Esophagus squamous epithelium (tissue), 4 donors: ENCODE data around the gene SPECC1L.

Experiments used
- CTCF ChIP-seq, 6 experiments: fragments of 450-650 bp in 4 of 6; fragments of 200-600 bp in 2 of 6; sonication (generic) in 2 of 6; IDR thresholded peaks; one replicate each; pipeline ENCODE4 v1.5.1; 2016 to 2019; ENCODE audit warnings: antibody characterized with exemption in 6 of 6, mild to moderate bottlenecking in 4 of 6, moderate library complexity in 4 of 6
- POLR2A ChIP-seq, 4 donors: fragments of 450-650 bp; IDR thresholded peaks; one replicate each; pipeline ENCODE4 v1.6.1; 2017; ENCODE audit warnings: antibody characterized with exemption in 4 of 4, mild to moderate bottlenecking in 4 of 4, moderate library complexity in 3 of 4

- TF ChIP-seq CTCF (IDR thresholded peaks at IDR 0.05) (no peak), POLR2A (IDR thresholded peaks at IDR 0.05) (no peak)
These were observed 153.6 kb downstream of the SPECC1L start for GRCh38 chr22:24424001-24424900.
